ENCODE measurements around the gene KLF11.
"Not testable (repeated sequence)": the region's sequence is repeated elsewhere in the genome, so short reads cannot be mapped to it uniquely, and the experiment has no call there.

The KLF11 gene

GRCh38 chr2:10030311-10030736, 13.0 kb upstream of the KLF11 start:
- TF ChIP-seq CTCF (IDR thresholded peaks at IDR 0.05) (no peak), ZFX (IDR thresholded peaks at IDR 0.05; ENCODE audit: borderline replicate concordance) (no peak)
- H3K27ac ChIP-seq, result no peak overlapping the region

GRCh38 chr2:10030798-10031197, 12.6 kb upstream of the KLF11 start:
- not testable (repeated sequence) for H3K27ac ChIP-seq

DNA sequence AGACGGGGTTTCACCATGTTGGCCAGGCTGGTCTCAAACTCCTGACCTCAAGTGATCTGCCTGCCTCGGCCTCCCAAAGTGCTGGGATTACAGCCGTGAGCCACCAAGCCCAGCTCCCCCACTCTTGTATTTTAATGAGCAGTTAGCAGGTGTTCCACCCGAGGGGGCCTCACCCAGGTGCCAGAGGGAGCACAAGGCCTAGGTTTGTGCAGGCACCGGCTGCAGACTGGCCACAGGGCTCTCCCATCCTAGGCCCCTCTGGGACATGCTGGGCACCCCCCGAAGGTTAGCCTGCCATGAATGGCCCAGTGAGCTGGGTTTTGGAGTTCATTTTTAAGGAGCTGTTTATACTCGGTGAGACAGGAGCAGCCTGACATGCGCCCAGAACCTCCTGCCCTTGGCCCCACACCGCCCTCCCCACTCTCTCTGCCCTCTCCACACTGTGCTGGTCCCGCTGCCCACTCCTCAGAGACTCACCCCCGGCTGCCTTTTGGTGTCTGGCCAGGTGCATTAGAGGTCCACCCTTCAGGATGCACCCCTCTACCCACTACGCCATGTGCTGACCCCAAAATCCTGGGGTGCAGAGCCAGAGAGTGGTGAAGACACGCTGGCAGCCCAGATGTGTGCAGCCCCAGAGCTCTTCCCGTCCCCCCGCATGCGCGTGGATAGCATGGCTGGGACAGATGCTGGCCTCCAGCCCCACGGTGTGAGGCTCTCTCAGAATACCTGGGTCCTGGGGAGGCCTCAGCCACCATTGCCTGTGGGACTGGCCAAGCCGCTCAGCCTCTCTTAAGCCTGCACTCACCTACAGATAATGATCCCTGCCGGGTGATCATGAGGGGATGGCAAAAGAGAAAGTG, 11.2 kb upstream of the KLF11 start:
- no peak overlapping the region for H3K27ac ChIP-seq
- no peak for TF ChIP-seq ZFX (IDR thresholded peaks at IDR 0.05; ENCODE audit: borderline replicate concordance)
- no peak for TF ChIP-seq CTCF (IDR thresholded peaks at IDR 0.05)

GRCh38 chr2:10032746-10033105, 10.6 kb upstream of the KLF11 start:
- TF ChIP-seq CTCF (IDR thresholded peaks at IDR 0.05), result no peak
- no peak for TF ChIP-seq ZFX (IDR thresholded peaks at IDR 0.05; ENCODE audit: borderline replicate concordance)
- no peak overlapping the region for H3K27ac ChIP-seq

- no peak for TF ChIP-seq ZFX (IDR thresholded peaks at IDR 0.05; ENCODE audit: borderline replicate concordance)
- TF ChIP-seq CTCF (IDR thresholded peaks at IDR 0.05), result no peak
- no peak overlapping the region for H3K27ac ChIP-seq
Measured at GRCh38 chr2:10033251-10034006, 9.9 kb upstream of the KLF11 start.

GRCh38 chr2:10034333-10035052, 8.9 kb upstream of the KLF11 start:
- no peak overlapping the region for H3K27ac ChIP-seq
- TF ChIP-seq ZFX (IDR thresholded peaks at IDR 0.05; ENCODE audit: borderline replicate concordance) (no peak), CTCF (IDR thresholded peaks at IDR 0.05) (no peak)

DNA sequence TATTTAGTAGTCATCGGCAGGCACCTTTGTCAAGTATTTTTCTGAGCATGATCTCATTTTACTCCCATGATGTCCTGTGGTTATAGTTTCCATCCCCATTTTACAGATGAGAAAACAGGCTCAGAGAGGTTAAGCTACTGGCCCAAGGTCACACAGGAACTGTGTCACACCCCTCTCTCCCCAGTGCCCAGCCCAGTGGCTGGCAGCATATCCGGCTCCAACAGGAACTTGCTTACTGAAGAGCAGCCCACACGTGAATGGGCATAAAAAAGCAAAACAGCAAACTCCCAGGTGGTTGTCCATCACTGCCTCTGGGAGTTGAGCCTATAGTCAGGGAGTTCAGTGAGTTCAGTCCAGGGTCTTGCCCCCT, 8.3 kb upstream of the KLF11 start:
- no peak overlapping the region for H3K27ac ChIP-seq
- TF ChIP-seq CTCF (IDR thresholded peaks at IDR 0.05) (no peak), ZFX (IDR thresholded peaks at IDR 0.05; ENCODE audit: borderline replicate concordance) (no peak)
